Dermis microvascular lymphatic vessel endothelial cell (primary cell): Measurements from ENCODE around the gene PTGFRN. TPM values are rescaled to one million over a fixed set of nuclear protein-coding genes. Genes with fewer than 3 reads are reported as not detected.

Experiments
- DNase-seq, 2 donors: peaks; one replicate each; pipeline versions ENCODE4 v3.0.0 to v3.0.0-alpha.2; 2010; ENCODE audit warnings: low read depth in 2 of 2
- total RNA-seq: library from RNA; depleted of rRNA; stranded (reverse); fragments of >200 nt; gene quantifications from 2 replicates; pipeline ENCODE4 v1.2.1, GENCODE V29; 2014

The PTGFRN gene
- total RNA-seq, 1 donor from 2014 or later, result 153 TPM

DNA sequence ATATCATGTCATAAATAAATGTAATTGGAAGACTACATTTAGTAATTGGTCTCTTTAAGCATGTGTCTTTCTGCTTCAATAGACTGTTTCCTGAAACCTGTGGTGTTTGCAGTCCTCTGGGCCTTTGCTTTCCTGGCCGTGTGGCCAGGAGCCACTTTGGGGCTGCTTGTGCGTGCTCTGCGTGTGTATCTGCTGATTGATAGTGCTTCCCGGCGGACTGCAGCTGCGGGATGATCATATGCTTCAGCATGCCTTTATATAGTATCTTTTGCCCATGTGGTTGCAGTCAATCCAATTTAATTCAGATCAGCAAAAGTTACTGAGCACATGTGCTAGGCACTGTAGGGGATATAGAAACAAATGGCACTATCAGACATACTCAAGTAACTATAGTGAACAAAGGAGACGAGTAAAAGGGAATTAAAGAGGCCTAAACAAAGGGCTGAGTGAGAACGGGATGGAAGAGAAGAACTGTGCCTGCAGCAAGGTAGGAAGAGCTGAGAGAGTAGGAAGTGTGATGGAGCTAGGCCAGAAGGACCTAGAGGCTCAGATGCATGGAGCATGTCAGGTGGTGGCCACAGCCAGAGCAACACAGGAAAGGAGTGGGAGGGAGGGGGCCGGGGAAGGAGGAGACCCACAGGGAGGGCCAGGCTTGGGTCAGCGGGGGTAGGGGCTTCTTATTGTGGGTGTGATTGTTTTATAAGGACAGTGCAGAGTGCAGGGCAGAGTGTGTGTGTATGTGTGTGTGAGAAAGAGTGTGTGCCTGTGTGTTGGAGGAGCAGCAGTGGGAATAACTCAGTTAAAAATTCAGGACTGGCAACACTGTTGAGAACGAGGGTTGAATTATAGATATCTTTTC, 123.2 kb downstream of the PTGFRN start:
- DNase-seq, result no peak

GRCh38 chr1:117033772-117034171, 124.1 kb downstream of the PTGFRN start:
- DNase-seq, result no peak

DNA sequence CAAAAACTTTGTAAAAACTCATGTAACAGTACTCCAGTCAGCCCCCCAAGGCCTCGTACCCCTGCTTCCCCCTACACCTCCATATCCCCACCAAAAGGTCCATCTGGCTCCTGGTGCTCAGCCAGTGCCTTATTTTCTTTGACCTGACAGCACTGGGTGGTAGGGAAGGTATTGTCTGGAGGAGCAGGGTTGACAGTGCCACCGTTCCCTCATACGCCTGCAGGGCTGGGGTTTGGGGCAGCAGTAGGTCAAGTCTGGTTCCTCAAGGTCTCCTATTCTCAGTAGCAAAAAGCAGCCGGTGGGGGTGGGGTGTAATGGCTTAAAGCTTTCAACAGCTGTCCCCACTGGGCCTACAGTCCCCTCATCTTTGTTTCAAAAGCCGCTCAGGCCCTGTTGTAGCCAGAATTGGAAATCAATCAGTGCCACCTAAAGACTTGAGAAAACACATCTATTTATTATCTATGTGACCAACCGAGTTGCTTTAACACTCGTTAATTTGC, 125.1 kb downstream of the PTGFRN start:
- DNase-seq, result no peak

- DNase-seq, result peak in 1 of 2 donors; percentile 9
Observed at GRCh38 chr1:117036018-117036461, 126.3 kb downstream of the PTGFRN start.

GRCh38 chr1:117037802-117038201, 128.1 kb downstream of the PTGFRN start:
- peak; percentile 43 to 52 for DNase-seq

DNA sequence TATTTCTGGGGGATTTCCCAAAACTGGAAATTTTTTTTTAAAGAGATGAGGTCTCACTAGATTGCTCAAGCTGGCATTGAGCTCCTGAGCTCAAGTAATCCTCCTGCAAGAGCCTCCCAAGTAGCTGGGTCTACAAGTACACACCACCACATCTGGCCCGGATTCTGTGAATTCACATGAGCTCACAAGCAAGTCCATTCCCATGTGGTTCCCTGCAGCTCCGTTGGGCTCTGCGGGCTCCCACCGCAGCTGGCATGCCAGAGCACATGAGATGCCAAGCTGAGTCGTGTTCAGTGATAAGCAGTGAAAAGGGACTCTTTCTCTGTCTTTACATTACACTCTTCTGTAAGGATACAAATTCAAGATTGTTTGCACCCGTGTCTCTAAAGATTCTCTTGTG, 128.5 kb downstream of the PTGFRN start:
- DNase-seq, result peak in 1 of 2 donors; percentile 13

Other genes with a start within 250 kb of the PTGFRN start
- 28.4 and 53.7 TPM in 2 replicates for gene IGSF3, start 242.2 kb upstream of the PTGFRN start, total RNA-seq
- not detected in 2 replicates for gene CD2, start 155.5 kb upstream of the PTGFRN start, total RNA-seq
- 0.39 and 0.51 TPM in 2 replicates for gene CD101, start 91.8 kb downstream of the PTGFRN start, total RNA-seq
- gene TTF2, start 150.4 kb downstream of the PTGFRN start, total RNA-seq, result 9.0 and 12.3 TPM in 2 replicates
- 0.90 and 2.1 TPM in 2 replicates for gene TRIM45, start 211.8 kb downstream of the PTGFRN start, total RNA-seq